Kidney epithelial cell (primary cell): ENCODE measurements around the gene ETV3. TPM values are rescaled to one million over a fixed set of nuclear protein-coding genes. Genes with fewer than 3 reads are reported as not detected.
A peak's percentile ranks its signal among the peaks of the same experiment; 100 is the strongest.

Source experiments
- DNase-seq: peaks from one replicate; pipeline ENCODE4 v3.0.0-alpha.2; 2010; ENCODE audit warnings: low read depth
- H3K27me3 ChIP-seq: 2 replicates; pipeline ENCODE4 v1.6.0; 2011; ENCODE audit warnings: low read length; ENCODE audit not compliant: control insufficient read depth, insufficient read depth
- H3K36me3 ChIP-seq: 2 replicates; pipeline ENCODE4 v1.5.1; 2011; ENCODE audit warnings: low read length; ENCODE audit not compliant: control insufficient read depth, insufficient read depth
- H3K4me3 ChIP-seq: 2 replicates; pipeline ENCODE4 v1.5.1; 2011; ENCODE audit warnings: low read depth, mild to moderate bottlenecking, control low read depth, low read length
- CTCF ChIP-seq: IDR thresholded peaks from 2 replicates; pipeline ENCODE4 v1.5.1; 2011; ENCODE audit warnings: mild to moderate bottlenecking, moderate library complexity, low read length, control low read depth, inconsistent platforms; ENCODE audit not compliant: insufficient read depth, poor library complexity, severe bottlenecking
- total RNA-seq: library from RNA; depleted of rRNA; stranded (reverse); fragments of >200 nt; gene quantifications from 2 replicates; pipeline ENCODE4 v1.2.3, GENCODE V29; 2015

The ETV3 gene
- total RNA-seq, 1 donor from 2014 or later = 16.6 TPM

GRCh38 chr1:157090771-157091170, 47.4 kb downstream of the ETV3 start:
- H3K27me3 ChIP-seq = peaks cover 4% of the 10 kb centered on the region
- no peak for TF ChIP-seq CTCF
- no peak for DNase-seq
- H3K4me3 ChIP-seq = no peak overlapping the region
- no peaks in the 10 kb centered on the region for H3K36me3 ChIP-seq

- no peak overlapping the region for H3K4me3 ChIP-seq
- no peak for DNase-seq
- no peaks in the 10 kb centered on the region for H3K36me3 ChIP-seq
- peak; percentile 93 for TF ChIP-seq CTCF
- peaks cover 4% of the 10 kb centered on the region for H3K27me3 ChIP-seq
These were observed 48.0 kb downstream of the ETV3 start for GRCh38 chr1:157090196-157090647.

GRCh38 chr1:157089789-157090188, 48.4 kb downstream of the ETV3 start:
- H3K27me3 ChIP-seq = peaks cover 4% of the 10 kb centered on the region
- H3K4me3 ChIP-seq = no peak overlapping the region
- no peak for DNase-seq
- TF ChIP-seq CTCF = no peak
- no peaks in the 10 kb centered on the region for H3K36me3 ChIP-seq

GRCh38 chr1:157088607-157089006, 49.6 kb downstream of the ETV3 start:
- DNase-seq = no peak
- peaks cover 4% of the 10 kb centered on the region for H3K27me3 ChIP-seq
- no peak overlapping the region for H3K4me3 ChIP-seq
- no peak for TF ChIP-seq CTCF
- no peaks in the 10 kb centered on the region for H3K36me3 ChIP-seq

GRCh38 chr1:157087030-157087429, 51.2 kb downstream of the ETV3 start:
- Histone ChIP-seq H3K4me3 (no peak overlapping the region), H3K27me3 (peaks cover 4% of the 10 kb centered on the region), H3K36me3 (no peaks in the 10 kb centered on the region)
- TF ChIP-seq CTCF = no peak
- DNase-seq = no peak

- H3K27me3 ChIP-seq = no peaks in the 10 kb centered on the region
- H3K4me3 ChIP-seq = no peak overlapping the region
- DNase-seq = no peak
- H3K36me3 ChIP-seq = no peaks in the 10 kb centered on the region
- no peak for TF ChIP-seq CTCF
These were observed 51.9 kb downstream of the ETV3 start for GRCh38 chr1:157086299-157086698.
